Mesothelial cell of epicardium (in vitro differentiated cells): ENCODE data around the gene PRSS56. TPM values are rescaled to one million over a fixed set of nuclear protein-coding genes. Genes with fewer than 3 reads are reported as not detected.
A peak's percentile ranks its signal among the peaks of the same experiment; 100 is the strongest.

Experiments
- DNase-seq, 2 experiments: peaks; one replicate each; pipeline ENCODE4 v3.0.0; 2021; ENCODE audit warnings: low spot score in 2 of 2; ENCODE audit not compliant: unreplicated experiment in 2 of 2
- H3K27ac Mint-ChIP-seq: 2 replicates; pipeline ENCODE4 v1.8.0; 2021; ENCODE audit warnings: mixed read lengths
- H3K27me3 Mint-ChIP-seq: 2 replicates; pipeline ENCODE4 v1.8.0; 2021; ENCODE audit warnings: low read depth, mixed read lengths
- H3K36me3 Mint-ChIP-seq: 2 replicates; pipeline ENCODE4 v1.8.0; 2021; ENCODE audit warnings: mixed read lengths
- H3K4me1 Mint-ChIP-seq: 2 replicates; pipeline ENCODE4 v1.8.0; 2021; ENCODE audit warnings: mixed read lengths
- H3K4me3 Mint-ChIP-seq: 2 replicates; pipeline ENCODE4 v1.8.0; 2021; ENCODE audit warnings: mild to moderate bottlenecking, moderate library complexity, mixed read lengths
- H3K9me3 Mint-ChIP-seq: 2 replicates; pipeline ENCODE4 v1.8.0; 2021; ENCODE audit warnings: mixed read lengths
- total RNA-seq: library from RNA; stranded (reverse); gene quantifications from 3 replicates; pipeline ENCODE4 v1.2.1, GENCODE V29; 2021
- TF ChIP-seq, protein P1 (sequence below): fragments of 200-600 bp; sonication (generic); IDR thresholded peaks from one replicate; pipeline ENCODE4 v1.5.0; 2021; ENCODE audit warnings: antibody characterized with exemption; ENCODE audit not compliant: unreplicated experiment

The PRSS56 gene
- total RNA-seq, 1 donor from 2014 or later = not detected

DNA sequence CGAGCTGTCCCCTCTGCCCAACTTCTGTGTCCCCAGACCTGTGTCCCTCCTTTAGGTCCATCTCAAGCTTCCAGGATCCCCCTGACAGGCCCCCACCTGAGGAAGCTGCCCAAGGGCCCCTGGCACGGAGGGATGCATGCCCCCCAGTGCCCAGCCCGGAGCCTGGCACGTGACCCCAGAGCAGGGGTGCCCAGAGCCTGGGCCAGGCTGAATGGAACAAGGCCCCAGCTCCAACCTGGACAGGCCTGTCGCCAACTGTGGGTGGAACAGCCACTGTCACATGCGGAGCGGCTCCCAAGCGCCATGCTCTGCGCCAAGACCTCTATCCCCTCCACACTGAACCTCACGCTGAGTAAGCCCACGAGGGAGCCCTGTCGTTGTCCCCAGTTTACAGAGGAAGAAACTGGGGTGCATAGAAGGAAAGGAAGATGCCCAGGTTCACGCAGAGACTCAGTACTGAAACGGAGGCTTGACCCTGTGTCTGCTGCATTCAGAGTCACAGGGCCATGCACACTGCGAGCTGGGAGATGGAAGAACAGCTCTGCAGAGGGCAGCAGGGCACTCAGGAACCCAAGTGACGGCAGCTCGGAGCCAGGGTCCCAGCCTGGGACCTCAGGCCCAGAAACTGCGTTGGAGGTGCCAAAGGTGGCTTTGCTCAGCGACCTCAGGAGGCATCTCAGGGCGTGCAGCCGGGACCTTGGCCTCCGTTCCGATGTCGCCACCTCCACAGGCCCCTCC lies 27.1 kb upstream of the PRSS56 start:
- no peaks in the 10 kb centered on the region for H3K9me3 Mint-ChIP-seq
- peak in 1 of 2 experiments; percentile 10 for DNase-seq
- H3K4me1 Mint-ChIP-seq = no peaks in the 10 kb centered on the region
- TF ChIP-seq, protein P1, sequence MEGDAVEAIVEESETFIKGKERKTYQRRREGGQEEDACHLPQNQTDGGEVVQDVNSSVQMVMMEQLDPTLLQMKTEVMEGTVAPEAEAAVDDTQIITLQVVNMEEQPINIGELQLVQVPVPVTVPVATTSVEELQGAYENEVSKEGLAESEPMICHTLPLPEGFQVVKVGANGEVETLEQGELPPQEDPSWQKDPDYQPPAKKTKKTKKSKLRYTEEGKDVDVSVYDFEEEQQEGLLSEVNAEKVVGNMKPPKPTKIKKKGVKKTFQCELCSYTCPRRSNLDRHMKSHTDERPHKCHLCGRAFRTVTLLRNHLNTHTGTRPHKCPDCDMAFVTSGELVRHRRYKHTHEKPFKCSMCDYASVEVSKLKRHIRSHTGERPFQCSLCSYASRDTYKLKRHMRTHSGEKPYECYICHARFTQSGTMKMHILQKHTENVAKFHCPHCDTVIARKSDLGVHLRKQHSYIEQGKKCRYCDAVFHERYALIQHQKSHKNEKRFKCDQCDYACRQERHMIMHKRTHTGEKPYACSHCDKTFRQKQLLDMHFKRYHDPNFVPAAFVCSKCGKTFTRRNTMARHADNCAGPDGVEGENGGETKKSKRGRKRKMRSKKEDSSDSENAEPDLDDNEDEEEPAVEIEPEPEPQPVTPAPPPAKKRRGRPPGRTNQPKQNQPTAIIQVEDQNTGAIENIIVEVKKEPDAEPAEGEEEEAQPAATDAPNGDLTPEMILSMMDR = no peak
- no peaks in the 10 kb centered on the region for H3K36me3 Mint-ChIP-seq
- H3K27ac Mint-ChIP-seq = no peak overlapping the region
- peaks cover 56% of the 10 kb centered on the region for H3K27me3 Mint-ChIP-seq
- H3K4me3 Mint-ChIP-seq = no peak overlapping the region

DNA sequence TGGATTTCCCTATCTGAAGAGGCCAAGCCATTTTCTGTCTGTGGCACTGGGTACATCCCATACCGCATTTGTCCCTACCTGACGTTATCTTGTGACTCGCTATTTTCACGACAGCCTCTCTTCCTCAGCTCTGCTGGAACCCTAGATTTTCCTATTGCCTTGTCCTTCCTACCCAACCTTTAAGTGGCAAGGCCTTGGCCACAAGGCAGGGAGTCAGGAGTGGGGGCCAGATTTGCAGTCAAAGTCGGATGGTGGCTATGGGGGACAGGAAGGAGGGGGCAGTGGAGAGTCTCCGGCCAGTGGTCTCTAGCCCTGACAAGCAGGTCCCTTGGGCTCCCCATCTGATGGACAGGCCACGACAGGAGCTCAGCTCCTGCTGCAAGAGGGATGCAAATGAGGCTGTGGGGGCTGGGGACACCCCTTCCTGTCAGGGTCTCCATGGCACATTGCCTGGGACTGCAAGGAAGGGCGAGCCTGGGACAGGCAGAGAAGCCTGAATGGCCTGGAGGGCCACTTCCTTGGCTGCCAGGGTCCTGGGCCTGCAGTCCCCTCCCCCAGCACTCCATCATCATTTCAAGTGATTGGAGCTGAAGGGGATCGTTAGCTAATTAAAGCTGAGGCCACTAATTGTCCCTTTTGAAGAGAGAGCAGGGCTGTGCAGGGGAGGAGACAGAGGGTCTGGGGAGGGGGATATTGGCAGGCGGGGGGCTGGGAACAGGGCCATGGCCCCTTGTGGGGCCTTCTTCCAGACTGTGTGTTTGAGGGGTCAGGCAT lies 26.3 kb upstream of the PRSS56 start:
- no peak overlapping the region for H3K27ac Mint-ChIP-seq
- no peak for DNase-seq
- H3K27me3 Mint-ChIP-seq = peaks cover 55% of the 10 kb centered on the region
- TF ChIP-seq, protein P1 = no peak
- H3K36me3 Mint-ChIP-seq = no peaks in the 10 kb centered on the region
- H3K4me1 Mint-ChIP-seq = no peaks in the 10 kb centered on the region
- no peak overlapping the region for H3K4me3 Mint-ChIP-seq
- H3K9me3 Mint-ChIP-seq = no peaks in the 10 kb centered on the region

DNA sequence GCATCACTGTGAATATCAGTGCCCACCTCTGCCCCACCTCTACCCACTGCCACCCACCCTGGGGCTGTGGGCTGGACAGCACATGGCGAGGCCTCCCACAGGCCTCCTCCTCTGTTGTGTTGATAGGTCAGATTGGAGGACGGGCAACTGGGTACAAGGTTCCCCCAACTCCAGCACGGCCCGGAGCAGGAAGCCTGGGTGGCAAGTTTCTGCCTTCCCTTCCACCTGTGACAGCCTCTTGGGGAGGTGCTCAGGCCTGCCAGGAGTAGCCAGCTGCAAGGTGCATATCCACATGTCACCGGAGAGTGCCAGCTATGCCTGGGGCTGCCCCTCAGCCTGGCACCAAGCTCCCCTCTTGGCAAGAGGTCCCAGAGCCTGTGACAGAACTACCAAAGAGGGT lies 25.6 kb upstream of the PRSS56 start:
- Mint-ChIP-seq H3K36me3 (no peaks in the 10 kb centered on the region), H3K9me3 (no peaks in the 10 kb centered on the region), H3K27me3 (peaks cover 55% of the 10 kb centered on the region), H3K27ac (no peak overlapping the region), H3K4me1 (no peaks in the 10 kb centered on the region), H3K4me3 (no peak overlapping the region)
- no peak for DNase-seq
- TF ChIP-seq, protein P1 = no peak

DNA sequence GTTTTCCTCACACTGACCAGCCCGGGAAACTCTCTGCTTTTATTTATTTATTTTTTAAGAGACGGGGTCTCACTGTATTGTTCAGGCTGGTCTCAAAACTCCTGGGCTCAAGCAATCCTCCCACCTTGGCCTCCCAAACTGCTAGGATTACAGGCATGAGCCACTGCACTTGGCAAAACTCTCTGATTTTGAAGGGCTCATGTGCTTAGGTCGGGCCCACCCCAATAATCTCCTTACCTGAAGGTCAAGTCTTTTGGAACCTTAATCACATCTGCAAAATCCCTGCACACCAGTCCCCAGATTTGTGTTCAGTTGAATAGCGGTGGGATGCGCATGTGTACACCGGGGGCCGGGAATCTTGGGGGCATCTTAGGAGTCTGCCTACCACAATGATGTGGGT lies 24.9 kb upstream of the PRSS56 start:
- TF ChIP-seq, protein P1 = no peak
- no peaks in the 10 kb centered on the region for H3K36me3 Mint-ChIP-seq
- no peaks in the 10 kb centered on the region for H3K4me1 Mint-ChIP-seq
- no peaks in the 10 kb centered on the region for H3K9me3 Mint-ChIP-seq
- no peak overlapping the region for H3K27ac Mint-ChIP-seq
- no peak for DNase-seq
- no peak overlapping the region for H3K4me3 Mint-ChIP-seq
- H3K27me3 Mint-ChIP-seq = peaks cover 53% of the 10 kb centered on the region

DNA sequence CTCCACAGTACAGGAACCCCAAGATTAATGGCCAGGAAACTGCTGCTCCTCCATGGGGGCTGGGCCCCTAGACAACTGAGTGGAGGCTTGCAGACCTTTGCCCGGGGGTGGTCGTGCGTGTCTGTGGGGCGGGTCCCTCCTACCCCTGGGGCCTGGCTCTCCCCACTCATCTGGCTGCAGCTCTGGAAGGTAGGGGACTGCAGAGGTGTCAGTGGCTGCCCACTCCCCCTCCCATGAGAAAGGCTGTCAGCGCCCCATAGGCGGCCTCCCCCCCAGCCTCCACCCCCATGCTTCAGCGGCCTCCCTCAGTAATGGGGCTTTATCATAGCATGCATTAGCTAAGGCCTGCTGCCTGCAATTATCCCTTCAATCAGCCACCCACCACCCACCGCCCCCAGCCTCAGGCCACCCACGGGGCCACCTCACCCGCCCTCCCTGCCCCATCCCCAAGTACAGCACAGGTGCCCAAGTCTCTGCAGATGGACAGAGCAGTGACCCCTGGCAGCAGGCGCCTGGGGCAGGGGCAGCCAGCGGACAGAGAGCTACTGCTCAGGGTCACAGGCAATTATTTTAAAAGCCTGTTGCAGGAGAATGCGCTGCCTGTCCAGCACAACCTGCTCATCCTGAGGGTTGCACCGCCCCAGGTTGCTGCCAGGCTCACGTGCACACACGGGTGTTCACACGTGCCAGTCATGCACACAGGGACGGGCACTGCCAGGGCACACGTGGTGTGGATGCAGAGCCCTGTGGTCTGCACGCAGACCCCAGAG lies 23.5 kb upstream of the PRSS56 start:
- Mint-ChIP-seq H3K4me1 (peaks cover 4% of the 10 kb centered on the region), H3K9me3 (no peaks in the 10 kb centered on the region), H3K27me3 (peaks cover 49% of the 10 kb centered on the region), H3K4me3 (no peak overlapping the region), H3K27ac (no peak overlapping the region), H3K36me3 (no peaks in the 10 kb centered on the region)
- TF ChIP-seq, protein P1 = no peak
- DNase-seq = no peak
